HEK293 (cell line): ENCODE data around the gene YWHAQ.
A peak's percentile ranks its signal among the peaks of the same experiment; 100 is the strongest.

Source experiments
- CTCF ChIA-PET: fragments of 350-600 bp; formaldehyde crosslinking; extraction: SDS; loops from one replicate; lab custom pipeline; 2021; ENCODE audit warnings: antibody characterized with exemption; lab: Yijun Ruan, JAX
- POLR2A ChIA-PET: fragments of 300-600 bp; formaldehyde crosslinking; extraction: SDS; loops from one replicate; lab custom pipeline; 2020; ENCODE audit warnings: antibody characterized with exemption, inconsistent platforms; lab: Yijun Ruan, JAX
- H3K27ac ChIP-seq: fragments of 200-500 bp; sonication (Bioruptor generic); 2 replicates; pipeline ENCODE4 v1.5.1; 2014; ENCODE audit warnings: low read depth, low read length, control low read depth, inconsistent platforms; ENCODE audit errors: extremely low read depth
- H3K36me3 ChIP-seq, 2 experiments: fragments of 200-500 bp in 1 of 2; sonication (Bioruptor generic) in 1 of 2; 1 replicate in 1 of 2; 2 replicates in 1 of 2; pipeline ENCODE4 v1.5.1; 2014 to 2017; ENCODE audit warnings: inconsistent platforms in 2 of 2, low read length in 2 of 2; ENCODE audit not compliant: control insufficient read depth in 2 of 2, insufficient read depth in 1 of 2
- H3K4me1 ChIP-seq: fragments of 200-500 bp; sonication (Bioruptor generic); 2 replicates; pipeline ENCODE4 v1.5.1; 2014; ENCODE audit warnings: mild to moderate bottlenecking, low read length, inconsistent platforms; ENCODE audit not compliant: control insufficient read depth, insufficient read depth
- H3K4me3 ChIP-seq: 2 replicates; pipeline ENCODE4 v1.5.1; 2011; ENCODE audit warnings: low read depth, mild to moderate bottlenecking, control low read depth, low read length, moderate library complexity
- H3K9me3 ChIP-seq: fragments of 200-500 bp; sonication (Bioruptor generic); 2 replicates; pipeline ENCODE4 v1.5.1; 2014; ENCODE audit warnings: low read depth, low read length, inconsistent platforms; ENCODE audit not compliant: control insufficient read depth, insufficient read depth
- BCL6B ChIP-seq: fragments of 450-650 bp; formaldehyde crosslinking; IDR thresholded peaks from 2 replicates; pipeline ENCODE4 v1.5.1; 2017; ENCODE audit warnings: missing biosample characterization, missing genetic modification characterization
- EGR2 ChIP-seq: fragments of 450-650 bp; formaldehyde crosslinking; IDR thresholded peaks from 2 replicates; pipeline ENCODE4 v1.5.1; 2016; ENCODE audit warnings: low read depth, missing biosample characterization, missing genetic modification characterization
- GLIS2 ChIP-seq: fragments of 450-650 bp; formaldehyde crosslinking; IDR thresholded peaks from 2 replicates; pipeline ENCODE4 v1.5.1; 2016; ENCODE audit warnings: missing biosample characterization, missing genetic modification characterization
- MYNN ChIP-seq: fragments of 450-650 bp; formaldehyde crosslinking; IDR thresholded peaks from 2 replicates; pipeline ENCODE4 v1.5.1; 2016; ENCODE audit warnings: missing biosample characterization, missing genetic modification characterization, borderline replicate concordance
- PBX3 ChIP-seq: sonication (generic); formaldehyde crosslinking; IDR thresholded peaks from 2 replicates; pipeline ENCODE4 v1.8.1; 2022; ENCODE audit warnings: mild to moderate bottlenecking, moderate library complexity, missing genetic modification reagents
- SALL2 ChIP-seq: fragments of 450-650 bp; formaldehyde crosslinking; IDR thresholded peaks from 2 replicates; pipeline ENCODE4 v1.5.0; 2017; ENCODE audit warnings: missing biosample characterization, mild to moderate bottlenecking, missing genetic modification characterization, borderline replicate concordance
- ZEB2 ChIP-seq: fragments of 450-650 bp; formaldehyde crosslinking; IDR thresholded peaks from 2 replicates; pipeline ENCODE4 v1.5.1; 2016; ENCODE audit warnings: missing biosample characterization, missing genetic modification characterization
- ZFP37 ChIP-seq: fragments of 450-650 bp; formaldehyde crosslinking; IDR thresholded peaks from 2 replicates; pipeline ENCODE4 v1.5.1; 2016; ENCODE audit warnings: missing biosample characterization, missing genetic modification characterization
- ZFP69B ChIP-seq: fragments of 450-650 bp; formaldehyde crosslinking; IDR thresholded peaks from 2 replicates; pipeline ENCODE4 v1.5.1; 2016; ENCODE audit warnings: missing biosample characterization, missing genetic modification characterization
- ZNF10 ChIP-seq: fragments of 450-650 bp; formaldehyde crosslinking; IDR thresholded peaks from 2 replicates; pipeline ENCODE4 v1.5.1; 2017; ENCODE audit warnings: missing biosample characterization, missing genetic modification characterization
- ZNF16 ChIP-seq: fragments of 450-650 bp; formaldehyde crosslinking; IDR thresholded peaks from 2 replicates; pipeline ENCODE4 v1.5.1; 2016; ENCODE audit warnings: low read depth, missing biosample characterization, missing genetic modification characterization
- ZNF394 ChIP-seq: fragments of 450-650 bp; formaldehyde crosslinking; IDR thresholded peaks from 2 replicates; pipeline ENCODE4 v1.5.1; 2016; ENCODE audit warnings: missing biosample characterization, missing genetic modification characterization, mild to moderate bottlenecking, moderate library complexity, borderline replicate concordance
- ZNF423 ChIP-seq: fragments of 450-650 bp; formaldehyde crosslinking; IDR thresholded peaks from 2 replicates; pipeline ENCODE4 v1.5.1; 2016; ENCODE audit warnings: missing biosample characterization, missing genetic modification characterization
- ZNF585B ChIP-seq: fragments of 450-650 bp; formaldehyde crosslinking; IDR thresholded peaks from 2 replicates; pipeline ENCODE4 v1.5.1; 2016; ENCODE audit warnings: missing biosample characterization, missing genetic modification characterization
- ZNF692 ChIP-seq: fragments of 450-650 bp; formaldehyde crosslinking; IDR thresholded peaks from 2 replicates; pipeline ENCODE4 v1.5.1; 2016; ENCODE audit warnings: missing biosample characterization, missing genetic modification characterization
- ZNF76 ChIP-seq: fragments of 450-650 bp; formaldehyde crosslinking; IDR thresholded peaks from 2 replicates; pipeline ENCODE4; 2016; ENCODE audit warnings: low read depth, missing biosample characterization, missing genetic modification characterization, borderline replicate concordance
- ZSCAN16 ChIP-seq: fragments of 450-650 bp; formaldehyde crosslinking; IDR thresholded peaks from 2 replicates; pipeline ENCODE4 v1.5.1; 2016; ENCODE audit warnings: missing biosample characterization, missing genetic modification characterization
- TF ChIP-seq, protein P1 (sequence below): fragments of 450-650 bp; formaldehyde crosslinking; IDR thresholded peaks from 2 replicates; pipeline ENCODE4 v1.5.1; 2016; ENCODE audit warnings: missing biosample characterization, missing genetic modification characterization, borderline replicate concordance

YWHAQ gene

GRCh38 chr2:9558948-9559381 lies 71.8 kb downstream of the YWHAQ start:
- peaks cover 4 to 6% of the 10 kb centered on the region in 2 experiments; a peak in 2 of 3 replicates for H3K36me3 ChIP-seq
- no peak overlapping the region for H3K27ac ChIP-seq
- ChIA-PET POLR2A (interaction anchor here (1.0 to 1.2 kb wide), 3 partner anchors 71 to 116 kb away, joined by 3 to 9 read pairs (median 3); partner anchors contain the start of gene YWHAQ), CTCF (interaction anchor here (0.7 to 1.1 kb wide), 3 partner anchors 26 to 353 kb away, joined by 3 to 4 read pairs (median 3); no protein-coding TSS in a partner anchor)
- no peak overlapping the region for H3K4me3 ChIP-seq
- H3K4me1 ChIP-seq = peaks cover 6% of the 10 kb centered on the region; the same call in 1 of the 2 replicates
- no peaks in the 10 kb centered on the region for H3K9me3 ChIP-seq
- no peak for TF ChIP-seq ZNF16 (tag by site-specific recombination)
- TF ChIP-seq MYNN (tag by site-specific recombination) = no peak
- peak; percentile 36; the same call in 1 of the 2 replicates for TF ChIP-seq ZNF394 (tag by site-specific recombination)
- TF ChIP-seq, protein P1, sequence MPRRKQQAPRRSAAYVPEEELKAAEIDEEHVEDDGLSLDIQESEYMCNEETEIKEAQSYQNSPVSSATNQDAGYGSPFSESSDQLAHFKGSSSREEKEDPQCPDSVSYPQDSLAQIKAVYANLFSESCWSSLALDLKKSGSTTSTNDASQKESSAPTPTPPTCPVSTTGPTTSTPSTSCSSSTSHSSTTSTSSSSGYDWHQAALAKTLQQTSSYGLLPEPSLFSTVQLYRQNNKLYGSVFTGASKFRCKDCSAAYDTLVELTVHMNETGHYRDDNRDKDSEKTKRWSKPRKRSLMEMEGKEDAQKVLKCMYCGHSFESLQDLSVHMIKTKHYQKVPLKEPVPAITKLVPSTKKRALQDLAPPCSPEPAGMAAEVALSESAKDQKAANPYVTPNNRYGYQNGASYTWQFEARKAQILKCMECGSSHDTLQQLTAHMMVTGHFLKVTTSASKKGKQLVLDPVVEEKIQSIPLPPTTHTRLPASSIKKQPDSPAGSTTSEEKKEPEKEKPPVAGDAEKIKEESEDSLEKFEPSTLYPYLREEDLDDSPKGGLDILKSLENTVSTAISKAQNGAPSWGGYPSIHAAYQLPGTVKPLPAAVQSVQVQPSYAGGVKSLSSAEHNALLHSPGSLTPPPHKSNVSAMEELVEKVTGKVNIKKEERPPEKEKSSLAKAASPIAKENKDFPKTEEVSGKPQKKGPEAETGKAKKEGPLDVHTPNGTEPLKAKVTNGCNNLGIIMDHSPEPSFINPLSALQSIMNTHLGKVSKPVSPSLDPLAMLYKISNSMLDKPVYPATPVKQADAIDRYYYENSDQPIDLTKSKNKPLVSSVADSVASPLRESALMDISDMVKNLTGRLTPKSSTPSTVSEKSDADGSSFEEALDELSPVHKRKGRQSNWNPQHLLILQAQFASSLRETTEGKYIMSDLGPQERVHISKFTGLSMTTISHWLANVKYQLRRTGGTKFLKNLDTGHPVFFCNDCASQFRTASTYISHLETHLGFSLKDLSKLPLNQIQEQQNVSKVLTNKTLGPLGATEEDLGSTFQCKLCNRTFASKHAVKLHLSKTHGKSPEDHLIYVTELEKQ = no peak
- TF ChIP-seq ZNF585B = no peak
- TF ChIP-seq, all 188 proteins: peak for 1

DNA sequence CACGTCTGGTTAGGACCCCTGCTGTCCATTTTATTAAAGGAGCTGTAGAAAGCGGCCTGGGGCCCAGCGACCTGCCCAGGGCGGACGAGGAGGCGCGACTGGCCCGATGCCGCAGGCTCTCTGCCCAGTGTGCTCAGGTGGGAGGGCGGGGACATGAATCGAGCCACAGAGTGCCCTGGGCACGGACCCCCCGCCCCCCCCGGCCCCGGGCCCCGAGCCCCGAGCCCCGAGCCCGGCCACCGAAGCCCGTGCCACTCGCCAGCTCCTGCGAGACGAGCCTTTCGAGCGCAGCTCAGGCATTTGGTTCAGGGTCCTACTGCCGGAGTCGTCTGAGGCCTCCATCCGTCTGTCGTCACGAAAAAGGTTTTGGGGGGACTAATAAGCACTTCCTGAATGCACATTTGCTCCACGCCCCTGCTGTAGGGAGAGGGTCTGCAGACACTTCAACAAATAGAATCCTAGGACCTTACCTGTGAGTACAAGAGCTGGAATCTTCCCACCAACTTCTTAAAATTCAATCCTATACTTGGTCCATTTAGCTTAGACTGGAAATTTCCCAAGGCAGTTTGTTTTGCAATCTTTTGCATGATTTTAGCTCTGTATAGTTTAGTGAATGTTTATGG lies 74.6 kb downstream of the YWHAQ start:
- peak overlapping the region; percentile 99 for H3K27ac ChIP-seq
- TF ChIP-seq ZNF692 (0 out of 2 replicates have a peak, but pooled peaks have one; percentile 10), BCL6B (tag by site-specific recombination) (no peak), SALL2 (tag by site-specific recombination) (no peak), ZFP69B (tag by site-specific recombination) (peak; percentile 33; the same call in 1 of the 2 replicates)
- TF ChIP-seq, all 188 proteins: peak for 2
- ChIA-PET POLR2A (interaction anchor here (0.6 to 2.8 kb wide), 26 partner anchors 8 to 607 kb away, joined by 3 to 58 read pairs (median 4); partner anchors contain the start of genes CPSF3, IAH1, ITGB1BP1 and TAF1B), CTCF (interaction anchor here (0.6 to 1.6 kb wide), 10 partner anchors 8 to 517 kb away, joined by 3 to 4 read pairs (median 3); no protein-coding TSS in a partner anchor)
- H3K36me3 ChIP-seq = peaks cover 4 to 6% of the 10 kb centered on the region in 2 experiments; a peak in 2 of 3 replicates
- peaks cover 11% of the 10 kb centered on the region for H3K4me1 ChIP-seq
- H3K4me3 ChIP-seq = peak overlapping the region; percentile 96
- H3K9me3 ChIP-seq = no peaks in the 10 kb centered on the region

- H3K4me1 ChIP-seq = peaks cover 11% of the 10 kb centered on the region
- 0 out of 2 replicates have a peak, but pooled peaks have one; percentile 20 for TF ChIP-seq ZFP37 (tag by site-specific recombination)
- peak; percentile 83 for TF ChIP-seq ZNF76 (tag by site-specific recombination)
- TF ChIP-seq ZEB2 (tag by site-specific recombination) = peak; percentile 90
- TF ChIP-seq ZNF423 (tag by site-specific recombination) = 0 out of 2 replicates have a peak, but pooled peaks have one; percentile 19
- peak; percentile 61; the same call in 1 of the 2 replicates for TF ChIP-seq ZNF10 (tag by site-specific recombination)
- TF ChIP-seq PBX3 (CRISPR knock-in tag) = peak; percentile 88; the same call in 1 of the 2 replicates
- peak; percentile 88 for TF ChIP-seq EGR2
- TF ChIP-seq GLIS2 (tag by site-specific recombination) = peak; percentile 80
- TF ChIP-seq ZSCAN16 (tag by site-specific recombination) = no peak
Observed at GRCh38 chr2:9555297-9556120, 75.3 kb downstream of the YWHAQ start, which contains the start of gene ADAM17. ADAM17 (minus strand) TSS chr2:9555830; CDS start chr2:9555605, 225 bp downstream.

More at GRCh38 chr2:9555297-9556120, 75.3 kb downstream of the YWHAQ start, which contains the start of gene ADAM17:
- H3K4me3 ChIP-seq = peak within 1 kb of the TSS; percentile 96
- no peaks in the 10 kb centered on the region for H3K9me3 ChIP-seq
- ChIA-PET CTCF (interaction anchor here (0.6 to 1.6 kb wide), 14 partner anchors 8 to 517 kb away, joined by 3 to 4 read pairs (median 3); no protein-coding TSS in a partner anchor), POLR2A (interaction anchor here (0.6 to 2.8 kb wide), 27 partner anchors 8 to 607 kb away, joined by 3 to 58 read pairs (median 4); partner anchors contain the start of genes CPSF3, IAH1, ITGB1BP1 and TAF1B)
- peaks cover 4 to 6% of the 10 kb centered on the region in 2 experiments; a peak in 2 of 3 replicates for H3K36me3 ChIP-seq
- H3K27ac ChIP-seq = peak within 1 kb of the TSS; percentile 99
